GM19351 (cell line): ENCODE measurements around the gene ABAT.

Source experiments
- ATAC-seq: cut with Tn5 transposase; IDR thresholded peaks from one replicate; pipeline ENCODE4 v1.9.1; 2021; ENCODE audit warnings: mild to moderate bottlenecking, moderate library complexity; ENCODE audit not compliant: unreplicated experiment

The ABAT gene

DNA sequence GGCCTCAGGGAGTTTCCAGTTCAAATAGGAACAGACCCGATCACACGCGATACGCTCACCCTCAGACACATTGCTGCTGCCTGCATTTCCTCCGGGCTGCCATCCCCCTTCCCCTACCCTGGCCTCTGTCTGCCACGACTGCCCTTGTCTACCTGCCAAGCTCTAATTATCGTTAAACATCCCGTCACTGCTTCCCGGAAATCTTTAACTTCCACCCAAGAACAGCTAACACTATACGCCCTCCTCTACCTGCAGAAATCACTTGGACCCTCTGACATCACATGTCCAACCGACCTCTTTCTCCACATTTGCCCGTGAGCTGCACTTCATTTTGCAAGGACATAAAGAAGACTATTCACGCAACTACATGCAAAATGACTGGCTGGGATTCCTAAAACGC is 40.4 kb downstream of the ABAT start:
- ATAC-seq, result no peak

DNA sequence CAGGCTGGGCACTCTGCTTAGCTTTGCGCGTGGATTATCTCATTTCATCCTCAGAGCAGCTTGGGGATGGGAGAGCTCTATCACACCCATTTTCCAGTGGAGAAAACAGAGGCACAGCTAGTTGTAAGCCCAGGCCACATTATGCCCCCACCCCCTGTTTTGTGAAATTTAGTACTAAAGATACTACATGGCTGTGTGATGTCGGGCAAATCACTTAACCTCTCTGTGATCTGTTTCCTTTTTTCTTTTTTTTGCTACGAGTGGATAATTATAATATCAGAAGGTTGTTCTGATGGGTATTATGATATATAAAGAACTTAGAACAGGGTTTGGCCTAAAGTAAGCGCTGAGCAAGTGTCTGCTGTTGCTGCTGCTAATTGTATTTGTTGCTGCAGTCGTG is 41.6 kb downstream of the ABAT start:
- ATAC-seq, result no peak

DNA sequence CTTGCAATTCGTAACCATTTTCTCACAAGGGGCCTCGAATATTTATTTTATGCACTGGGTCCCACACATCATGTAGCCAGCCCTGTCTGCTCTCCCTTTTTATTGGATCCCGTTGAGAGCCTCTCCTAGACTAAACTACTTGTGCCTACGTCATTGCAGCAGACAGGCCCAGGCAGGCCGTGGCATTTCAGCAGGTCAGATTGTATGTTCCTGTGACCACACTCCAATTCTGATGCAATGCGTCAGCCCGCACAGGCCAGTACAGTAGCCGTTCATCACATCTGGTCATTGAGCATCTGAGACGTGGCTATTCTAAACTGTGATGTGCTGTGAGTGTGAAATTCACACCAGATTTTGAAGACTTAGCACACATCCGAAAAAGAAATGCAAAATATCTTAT is 42.2 kb downstream of the ABAT start:
- no peak for ATAC-seq

DNA sequence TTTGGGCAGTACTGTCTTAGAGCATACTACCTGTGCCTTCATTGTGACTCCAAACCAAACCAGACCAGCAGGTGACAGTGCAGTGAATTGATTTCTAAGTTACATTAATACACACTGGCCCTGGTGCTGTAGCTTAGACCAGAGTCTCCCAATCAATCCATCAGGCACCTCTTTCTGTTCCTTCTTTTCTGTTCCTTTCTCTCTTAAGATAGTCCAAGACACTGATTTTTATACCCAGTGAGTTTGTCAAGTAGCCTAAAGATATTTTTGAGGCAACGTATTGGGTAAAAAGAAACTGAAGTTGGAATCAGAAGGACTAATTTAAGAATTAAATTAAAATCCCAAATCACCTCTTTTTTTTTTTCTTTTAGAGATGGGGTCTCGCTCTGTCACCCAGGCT is 43.1 kb downstream of the ABAT start:
- no peak for ATAC-seq

DNA sequence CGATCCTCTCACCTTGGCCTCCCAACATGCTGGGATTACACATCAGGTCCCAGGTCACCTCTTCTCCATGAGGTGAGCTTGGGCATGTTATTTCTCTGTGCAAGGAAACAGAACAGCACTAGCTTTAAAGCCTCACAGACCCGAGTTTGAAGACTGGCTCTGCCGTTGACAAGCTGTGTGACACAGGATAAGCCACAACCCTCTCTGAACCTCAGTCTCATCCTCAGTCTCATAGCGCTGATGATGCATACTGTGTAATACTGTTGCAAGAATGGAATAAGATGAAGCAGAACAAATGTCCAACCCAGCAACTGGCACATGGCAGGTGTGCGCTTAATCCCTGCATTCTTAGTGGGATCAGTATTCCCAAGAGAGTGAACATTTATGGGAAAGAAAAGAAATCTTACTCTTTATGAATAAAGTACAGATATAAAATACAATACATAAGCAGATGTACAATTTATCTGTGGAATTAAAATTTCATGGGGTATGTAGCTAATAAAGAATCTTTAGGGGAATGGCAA is 43.5 kb downstream of the ABAT start:
- ATAC-seq, result no peak

DNA sequence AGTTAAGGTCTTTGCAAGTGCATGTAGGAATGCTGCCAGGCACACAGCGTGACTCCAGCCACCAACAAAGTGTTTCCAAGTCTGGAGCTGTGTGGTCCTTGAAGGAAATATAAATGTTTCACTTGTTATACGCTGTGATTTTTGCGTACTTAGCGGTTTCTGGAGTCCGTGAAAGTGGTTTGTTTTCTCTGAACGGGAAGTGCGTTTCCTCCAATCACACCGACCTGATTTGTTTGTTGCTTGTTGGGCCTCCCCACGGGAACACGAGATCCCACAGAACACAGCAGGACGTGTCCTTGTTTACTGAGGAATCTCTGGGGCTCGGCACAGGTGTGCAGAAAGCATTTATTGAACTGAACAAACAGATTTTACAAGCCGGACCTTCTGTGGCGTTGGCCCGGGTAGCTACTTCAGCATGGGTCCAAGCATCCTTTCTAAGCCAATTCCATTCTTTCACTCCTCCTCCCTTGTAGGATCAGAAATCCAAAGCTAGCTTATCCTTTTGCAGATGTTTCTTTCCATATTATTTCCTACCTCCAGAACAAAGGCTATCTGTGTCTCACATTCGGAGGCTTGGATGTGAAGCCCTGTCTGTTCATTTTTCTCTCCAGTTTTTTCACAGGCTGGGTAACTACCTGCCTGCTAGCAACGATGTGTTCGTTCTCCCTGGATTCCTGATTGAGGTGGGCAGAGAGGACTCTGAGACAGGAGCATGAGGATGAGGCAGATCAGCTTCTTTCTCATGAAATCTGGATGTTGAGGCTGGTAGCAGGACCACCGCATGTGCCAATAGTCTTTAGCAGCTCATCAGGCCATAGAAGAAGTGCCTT is 44.6 kb downstream of the ABAT start:
- ATAC-seq, result no peak

DNA sequence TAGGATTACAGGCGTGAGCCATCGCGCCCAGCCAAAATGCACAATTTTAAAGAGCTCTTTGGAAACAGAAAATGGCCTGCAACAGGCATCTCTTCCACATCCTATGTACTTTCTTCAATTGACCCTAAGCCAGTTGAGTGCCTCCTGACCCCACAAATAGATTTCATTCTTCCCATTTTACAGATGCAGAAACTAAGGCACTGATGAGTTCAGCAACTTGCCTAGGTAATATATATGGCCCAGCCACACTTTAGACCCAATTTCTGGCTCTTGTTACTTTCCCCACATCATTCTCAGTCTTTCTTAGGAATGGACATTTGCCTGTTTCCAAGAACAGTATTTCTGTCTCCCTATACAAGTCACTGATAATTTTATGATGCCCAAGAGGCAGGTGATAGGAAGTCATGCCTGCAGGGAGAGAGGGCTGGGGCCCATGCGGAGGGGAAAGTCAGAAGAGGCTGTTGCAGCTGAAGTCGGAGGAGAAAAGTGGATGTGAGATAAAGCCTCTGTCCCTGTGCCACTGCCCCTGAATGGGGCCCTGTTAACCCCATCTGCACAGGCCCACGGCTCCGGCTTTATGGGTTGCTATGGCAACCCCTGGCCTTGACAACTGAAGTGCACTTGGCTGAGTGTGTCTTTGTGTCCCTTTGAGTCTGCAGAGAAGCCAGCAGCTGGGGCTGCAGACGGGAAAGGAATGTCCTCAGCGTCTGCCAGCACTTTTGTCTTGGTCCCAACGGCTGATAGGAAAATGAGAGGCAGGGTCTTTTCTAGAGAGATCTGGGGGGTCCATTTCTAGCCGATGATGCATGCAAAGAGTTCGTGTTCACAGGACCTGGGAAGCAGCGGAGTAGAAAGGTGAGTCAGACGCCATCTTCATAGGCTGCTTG is 45.9 kb downstream of the ABAT start:
- ATAC-seq, result no peak

DNA sequence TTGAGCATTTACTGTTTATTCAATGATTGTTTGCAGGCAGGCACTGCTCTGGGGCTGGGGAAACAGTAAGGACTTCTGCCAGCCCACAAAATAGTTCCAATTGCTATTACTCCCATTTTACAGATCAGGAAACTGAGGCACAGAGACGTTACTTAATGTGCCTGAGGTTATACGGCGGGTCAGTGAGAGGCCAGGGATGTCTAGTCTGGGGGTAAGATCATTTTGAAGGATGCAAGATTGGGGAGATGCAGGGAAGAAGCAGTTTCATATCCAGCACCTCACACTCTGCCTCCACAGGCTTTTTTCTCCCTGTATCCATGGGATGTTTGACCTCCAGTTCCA is 46.5 kb downstream of the ABAT start:
- ATAC-seq, result no peak

DNA sequence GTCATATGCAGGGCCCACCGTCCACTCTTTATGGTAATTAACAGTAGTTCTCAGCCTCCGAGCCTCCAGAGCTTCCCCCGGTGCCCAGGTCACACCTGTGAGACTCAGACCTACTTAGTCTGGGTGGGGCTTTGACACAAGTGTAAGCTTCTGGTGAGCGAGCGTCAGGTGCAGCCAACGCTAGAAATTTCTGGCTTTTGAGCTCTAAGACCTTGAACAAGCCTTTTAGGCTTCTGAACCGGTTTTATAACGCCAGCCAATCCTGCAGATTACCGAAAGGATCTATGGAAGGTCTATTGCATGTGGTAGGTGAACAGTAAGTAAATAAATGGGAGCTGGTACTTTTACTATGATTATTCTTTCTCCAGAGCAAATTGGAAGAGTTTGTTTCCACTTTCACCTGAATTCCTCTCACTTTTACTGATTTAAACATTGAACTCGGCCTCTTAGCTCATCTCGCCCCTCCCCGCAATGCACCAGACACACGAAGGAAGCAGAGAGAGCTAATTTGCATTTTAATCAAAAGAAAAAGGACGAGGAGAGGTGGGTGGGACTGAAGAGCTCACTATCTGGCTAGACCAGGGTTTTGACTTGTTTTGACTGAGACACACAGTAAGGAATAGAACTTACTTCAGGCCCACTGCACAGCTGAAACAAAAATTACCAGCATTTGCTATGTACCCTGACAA is 47.1 kb downstream of the ABAT start:
- ATAC-seq, result no peak

DNA sequence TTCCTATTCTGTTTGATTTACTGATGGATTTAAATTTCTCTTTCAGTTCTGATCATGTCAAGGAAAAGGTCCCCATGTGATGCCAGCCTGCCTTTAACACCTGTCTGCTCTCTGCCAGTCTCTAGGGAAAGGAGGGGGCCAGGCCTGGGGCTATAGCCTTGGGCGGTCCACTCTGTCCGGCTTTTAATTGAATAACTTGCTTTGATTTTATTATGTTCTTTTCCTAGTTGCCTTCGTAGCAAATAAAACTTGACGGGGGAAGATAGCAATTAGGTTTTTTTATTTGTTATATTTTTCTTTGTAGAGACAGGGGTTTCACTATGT is 47.6 kb downstream of the ABAT start:
- ATAC-seq, result no peak

DNA sequence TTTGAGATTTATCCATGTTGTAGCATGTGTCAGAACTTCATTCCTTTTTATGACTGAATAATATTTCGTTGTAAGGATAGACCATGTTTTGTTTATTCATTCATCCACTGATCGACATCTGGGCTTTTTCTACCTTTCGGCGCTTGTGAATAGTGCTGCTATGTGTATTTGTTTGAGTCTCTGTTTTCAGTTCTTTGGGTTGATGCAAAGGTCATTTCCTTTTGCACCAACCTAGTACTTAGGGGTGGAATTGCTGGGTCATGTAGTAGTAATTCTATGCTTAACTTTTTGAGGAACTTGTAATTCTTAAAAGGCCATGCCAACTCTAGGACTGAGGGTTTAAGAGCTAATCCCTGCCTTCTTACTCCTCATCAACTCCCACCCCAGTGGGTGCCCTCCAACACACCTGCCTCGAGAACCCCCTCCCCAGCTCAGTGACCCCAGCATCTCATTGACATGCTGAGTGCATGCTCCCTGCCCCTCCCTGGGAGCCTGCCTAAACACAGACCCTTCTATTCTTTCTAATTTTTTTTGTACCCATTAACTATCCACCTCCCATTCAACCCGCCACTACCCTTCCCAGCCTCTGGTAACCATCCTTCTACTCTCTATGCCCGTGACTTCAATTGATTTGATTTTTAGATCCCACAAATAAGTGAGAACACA is 51.2 kb downstream of the ABAT start:
- ATAC-seq, result no peak

DNA sequence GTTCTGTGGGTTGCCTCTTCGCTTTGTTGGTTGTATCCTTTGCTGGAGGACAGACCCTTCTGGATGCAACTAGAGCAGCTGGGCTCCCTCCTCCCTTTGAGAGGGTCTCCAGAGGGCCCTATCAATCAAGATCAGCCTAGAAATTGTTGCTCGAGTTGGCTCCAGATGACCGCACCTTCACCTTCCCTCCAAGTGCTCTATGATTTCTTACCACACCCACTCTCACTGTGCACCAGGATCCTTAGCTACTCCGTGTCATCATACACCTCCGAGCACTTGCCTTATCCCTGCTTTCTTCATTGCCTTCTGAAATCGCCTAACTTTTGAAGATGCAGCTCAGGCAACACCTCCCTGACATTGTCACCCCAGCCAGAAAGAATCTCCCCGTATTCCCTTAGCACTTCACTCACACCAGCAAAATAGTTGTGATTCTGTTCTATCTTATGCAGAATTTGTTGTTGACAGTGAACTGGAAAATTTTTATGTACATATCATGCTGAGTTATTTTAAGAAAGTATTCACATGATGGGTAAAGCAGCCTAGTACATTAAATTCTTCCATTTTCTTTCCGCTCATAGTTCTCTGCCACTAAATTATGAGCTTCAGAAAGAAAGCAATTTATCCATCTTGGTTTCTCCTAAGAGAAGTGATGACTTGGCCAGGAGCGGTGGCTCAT is 52.9 kb downstream of the ABAT start:
- ATAC-seq, result no peak

DNA sequence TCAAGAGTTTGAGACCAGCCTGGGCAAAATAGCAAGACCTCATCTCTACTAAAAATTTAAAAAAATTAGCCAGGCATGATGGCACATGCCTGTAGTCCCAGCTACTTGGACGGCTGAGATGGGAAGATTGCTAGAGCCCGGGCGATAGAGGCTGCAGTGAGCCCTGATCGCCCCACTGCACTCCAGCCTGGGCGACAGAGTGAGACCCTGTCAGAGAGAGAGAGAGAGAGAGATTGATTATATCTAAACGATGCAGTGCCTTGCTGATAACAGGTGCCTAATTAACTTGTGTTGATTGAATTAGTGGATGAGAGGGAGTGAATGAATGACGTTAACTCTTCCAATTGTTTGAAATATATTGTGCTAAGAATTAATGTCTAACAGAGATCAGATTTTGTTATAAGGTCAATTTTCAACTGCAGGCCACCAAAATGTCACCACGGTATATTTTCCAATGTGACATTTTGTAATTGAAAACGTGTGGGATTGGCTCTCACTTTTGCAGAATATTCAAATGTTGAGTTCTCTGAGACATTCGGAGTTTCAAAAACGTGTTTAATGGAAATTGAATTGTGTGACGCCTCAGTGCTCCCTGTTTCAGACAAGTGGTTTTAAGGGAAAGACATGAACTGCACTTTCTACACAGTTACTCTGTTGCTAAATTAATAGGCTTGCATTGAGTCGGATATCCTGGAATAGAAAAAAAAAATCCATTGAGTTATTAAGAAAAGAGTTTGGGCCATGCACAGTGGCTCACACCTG is 53.6 kb downstream of the ABAT start:
- ATAC-seq, result no peak

DNA sequence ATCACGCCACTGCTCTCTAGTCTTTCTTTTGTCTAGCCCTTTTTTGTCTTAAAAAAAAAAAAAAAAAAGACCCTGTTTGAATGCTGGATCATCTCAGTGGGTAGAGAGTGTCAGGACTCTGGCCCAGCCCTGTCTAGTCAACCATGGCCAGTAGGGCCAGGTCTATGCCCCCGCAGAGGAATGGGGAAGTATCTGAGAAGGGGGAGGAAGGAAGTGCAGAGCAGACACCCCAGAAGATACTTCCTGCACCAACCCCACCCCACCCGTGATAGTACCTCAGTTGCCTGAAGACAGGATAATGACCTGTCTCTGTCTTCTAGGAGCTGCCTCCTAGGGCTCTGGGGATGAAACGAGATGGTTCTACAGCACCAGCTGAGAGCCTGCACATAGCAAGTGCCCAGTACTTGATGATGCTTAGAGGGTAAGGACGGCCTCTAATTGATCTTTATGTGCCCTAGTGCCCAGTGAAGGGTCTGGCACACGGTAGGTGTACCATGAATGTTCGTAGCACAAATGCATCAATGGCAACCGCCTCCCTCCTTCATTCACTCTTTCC is 55.4 kb downstream of the ABAT start:
- ATAC-seq, result peak; percentile 48

DNA sequence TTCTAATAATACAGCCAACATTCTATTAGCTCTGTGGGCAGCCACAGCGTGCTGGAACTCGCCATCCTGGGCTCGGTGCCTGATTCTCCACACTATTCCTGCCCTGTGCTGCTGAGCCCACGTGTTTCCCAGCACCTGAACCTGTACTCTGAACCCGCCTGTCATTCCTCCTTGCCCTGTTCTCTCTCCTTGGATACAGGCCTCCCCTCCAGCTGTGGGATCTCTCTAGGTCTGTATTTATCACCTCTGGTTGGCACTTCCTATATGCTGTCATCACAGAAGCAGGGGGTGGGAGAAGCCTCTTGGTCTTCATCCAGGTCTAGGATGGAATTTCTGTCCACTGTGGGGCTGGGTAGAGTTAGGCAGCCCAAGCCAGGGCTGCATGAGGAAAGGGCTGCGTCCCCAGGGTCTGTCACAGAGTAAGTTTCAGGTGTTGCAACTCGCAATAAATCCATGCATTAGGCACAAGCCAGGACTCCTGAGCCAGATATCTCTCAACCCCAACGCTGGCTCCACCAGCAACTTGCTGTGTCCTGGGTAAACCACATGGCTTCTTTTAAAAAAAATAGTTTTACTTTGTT is 56.0 kb downstream of the ABAT start:
- ATAC-seq, result no peak

DNA sequence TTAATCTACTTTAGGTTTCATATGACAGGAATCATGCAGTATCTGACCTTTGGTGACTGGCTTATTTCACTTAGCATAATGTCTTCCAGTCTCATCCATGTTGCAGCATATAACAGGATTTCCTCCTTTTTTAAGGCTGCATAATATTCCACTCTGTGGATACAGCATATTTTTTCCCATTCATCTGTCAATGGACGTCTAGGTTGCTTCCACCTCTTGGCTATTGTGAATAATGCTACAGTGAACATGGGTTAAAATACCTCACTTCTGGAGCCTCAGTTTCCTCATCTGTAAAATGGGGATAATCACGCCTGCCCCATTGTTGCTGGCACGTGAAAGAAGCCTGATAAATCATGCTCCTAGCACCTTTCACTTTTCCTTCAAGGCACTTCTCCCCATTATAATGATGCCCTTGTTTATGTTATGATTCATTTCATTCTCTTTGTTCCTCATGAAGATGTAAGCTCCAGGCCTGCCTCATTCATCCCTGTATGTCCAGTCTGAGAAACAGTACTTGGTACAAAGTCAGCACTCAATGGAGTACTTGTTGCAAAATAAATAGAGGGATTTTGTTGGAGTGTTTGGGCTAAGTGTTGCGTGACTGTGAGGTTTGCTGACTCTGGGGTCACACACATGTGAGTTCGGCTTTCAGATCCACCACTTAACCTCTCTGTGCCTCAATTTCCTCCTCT is 59.6 kb downstream of the ABAT start:
- ATAC-seq, result no peak

DNA sequence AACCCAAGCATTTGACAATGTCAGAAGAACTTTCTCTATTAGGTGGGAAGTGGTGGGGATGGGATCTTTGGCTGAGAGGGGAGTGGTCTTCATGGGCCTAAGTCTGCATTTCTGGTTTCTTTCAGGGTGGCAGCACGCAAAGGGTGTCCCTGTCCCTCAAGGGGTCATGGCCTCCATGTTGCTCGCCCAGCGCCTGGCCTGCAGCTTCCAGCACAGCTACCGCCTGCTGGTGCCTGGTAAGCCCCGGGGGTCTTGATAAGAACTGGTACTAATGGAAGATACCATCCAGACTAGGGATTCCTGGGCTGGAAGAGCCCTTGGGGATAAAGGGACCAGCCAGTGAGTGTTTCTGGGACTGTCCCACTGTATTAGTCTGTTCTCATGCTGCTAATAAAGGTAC is 61.2 kb downstream of the ABAT start:
- no peak for ATAC-seq

DNA sequence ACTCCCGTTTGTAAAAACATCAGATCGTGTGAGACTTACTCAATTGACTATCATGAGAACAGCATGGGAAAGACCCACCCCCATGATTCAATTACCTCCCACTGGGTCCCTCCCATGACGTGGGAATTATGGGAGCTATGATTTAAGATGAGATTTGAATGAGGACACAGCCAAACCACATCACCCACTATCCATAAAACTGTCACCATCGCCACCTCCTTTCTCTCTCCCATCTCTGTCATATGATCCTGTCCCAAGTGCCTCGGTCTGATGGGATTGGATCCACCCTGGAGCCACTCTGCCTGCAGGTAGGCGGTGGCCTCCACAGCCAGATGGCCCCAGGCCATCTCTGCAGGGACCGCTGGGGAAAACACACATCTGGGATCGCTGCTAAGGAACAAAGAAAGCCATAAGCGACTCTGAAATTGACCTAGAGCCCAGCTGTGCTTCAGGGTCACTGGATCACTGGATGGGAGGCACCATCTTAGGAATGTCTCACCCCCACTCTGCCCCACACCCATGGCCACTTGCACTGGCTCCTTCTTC is 61.8 kb downstream of the ABAT start:
- ATAC-seq, result no peak
